Ishikawa (cell line): ENCODE data around the gene ROM1.

Source experiments
- CEBPB ChIP-seq: IDR thresholded peaks from 2 replicates; pipeline ENCODE4 v1.6.1; 2012
- CREB1 ChIP-seq: IDR thresholded peaks from 2 replicates; pipeline ENCODE4 v1.6.1; 2012; ENCODE audit warnings: low read depth
- EGR1 ChIP-seq: IDR thresholded peaks from 2 replicates; pipeline ENCODE4 v1.6.1; 2012
- EP300 ChIP-seq: IDR thresholded peaks from 2 replicates; pipeline ENCODE4 v1.6.1; 2012; ENCODE audit warnings: borderline replicate concordance
- FOXM1 ChIP-seq: IDR thresholded peaks from 2 replicates; pipeline ENCODE4 v1.6.1; 2012; ENCODE audit warnings: low read depth, borderline replicate concordance
- MAX ChIP-seq: IDR thresholded peaks from 2 replicates; pipeline ENCODE4 v1.6.1; 2012
- NFIC ChIP-seq: IDR thresholded peaks from 2 replicates; pipeline ENCODE4 v1.6.1; 2012
- RAD21 ChIP-seq: IDR thresholded peaks from 2 replicates; pipeline ENCODE4 v1.6.1; 2012; ENCODE audit warnings: low read depth
- REST ChIP-seq: IDR thresholded peaks from 2 replicates; pipeline ENCODE4 v1.6.1; 2012; ENCODE audit warnings: low read depth, mild to moderate bottlenecking
- TAF1 ChIP-seq: IDR thresholded peaks from 2 replicates; pipeline ENCODE4 v1.6.1; 2012; ENCODE audit warnings: low read depth, mild to moderate bottlenecking
- TCF12 ChIP-seq: IDR thresholded peaks from 2 replicates; pipeline ENCODE4 v1.6.1; 2012; ENCODE audit warnings: low read depth
- TEAD4 ChIP-seq: IDR thresholded peaks from 2 replicates; pipeline ENCODE4 v1.6.1; 2012
- USF1 ChIP-seq: IDR thresholded peaks from 2 replicates; pipeline ENCODE4 v1.6.1; 2012
- YY1 ChIP-seq: IDR thresholded peaks from 2 replicates; pipeline ENCODE4 v1.6.1; 2012; ENCODE audit warnings: low read depth
- ZBTB7A ChIP-seq: IDR thresholded peaks from 2 replicates; pipeline ENCODE4 v1.6.1; 2012; ENCODE audit warnings: low read depth

The ROM1 gene

GRCh38 chr11:62585356-62585755 lies 27.7 kb upstream of the ROM1 start:
- TF ChIP-seq USF1, result 0 out of 2 replicates have a peak, but pooled peaks have one; percentile 29

- no peak for TF ChIP-seq YY1
- TF ChIP-seq NFIC, result no peak
- TF ChIP-seq TCF12, result no peak
- no peak for TF ChIP-seq FOXM1
- TF ChIP-seq EP300, result no peak
- TF ChIP-seq ZBTB7A, result no peak
- TF ChIP-seq USF1, result no peak
- no peak for TF ChIP-seq CREB1
- no peak for TF ChIP-seq RAD21
- no peak for TF ChIP-seq TAF1
- TF ChIP-seq MAX, result no peak
Observed at GRCh38 chr11:62588966-62589637, 24.0 kb upstream of the ROM1 start.

GRCh38 chr11:62591448-62592145 lies 21.5 kb upstream of the ROM1 start, which contains the start of gene TUT1:
Gene TUT1 (minus strand): TSS chr11:62591523. CDS start chr11:62591485, 38 bp downstream.
- TF ChIP-seq MAX, result peak; percentile 64; the same call in 1 of the 2 replicates
- peak; percentile 36; the same call in 1 of the 2 replicates for TF ChIP-seq EP300
- TF ChIP-seq CREB1, result peak; percentile 93
- 0 out of 2 replicates have a peak, but pooled peaks have one; percentile 33 for TF ChIP-seq FOXM1
- peak; percentile 69 for TF ChIP-seq TAF1
- peak; percentile 73; the same call in 1 of the 2 replicates for TF ChIP-seq YY1
- peak; percentile 69 for TF ChIP-seq USF1
- TF ChIP-seq REST, result peak; percentile 68
- TF ChIP-seq RAD21, result no peak; the same call in 1 of the 2 replicates
- no peak; the same call in 1 of the 2 replicates for TF ChIP-seq ZBTB7A
- no peak for TF ChIP-seq EGR1
- TF ChIP-seq TEAD4, result no peak; the same call in 1 of the 2 replicates
- peak; percentile 43; the same call in 1 of the 2 replicates for TF ChIP-seq NFIC
- TF ChIP-seq CEBPB, result 0 out of 2 replicates have a peak, but pooled peaks have one; percentile 31
- TF ChIP-seq TCF12, result peak; percentile 61; the same call in 1 of the 2 replicates

- TF ChIP-seq FOXM1, result no peak
- TF ChIP-seq YY1, result no peak
- TF ChIP-seq TAF1, result no peak
- TF ChIP-seq ZBTB7A, result no peak
- TF ChIP-seq NFIC, result no peak
- TF ChIP-seq CREB1, result no peak
- no peak for TF ChIP-seq TEAD4
- no peak for TF ChIP-seq USF1
- TF ChIP-seq TCF12, result no peak
- TF ChIP-seq EGR1, result no peak
Observed at GRCh38 chr11:62592146-62592815, 20.8 kb upstream of the ROM1 start.

- TF ChIP-seq REST, result no peak
- no peak for TF ChIP-seq FOXM1
- no peak for TF ChIP-seq MAX
- no peak for TF ChIP-seq TCF12
- no peak for TF ChIP-seq TEAD4
- TF ChIP-seq ZBTB7A, result no peak
- TF ChIP-seq NFIC, result no peak
- TF ChIP-seq CEBPB, result no peak
- no peak for TF ChIP-seq RAD21
- no peak for TF ChIP-seq CREB1
- TF ChIP-seq TAF1, result no peak
- TF ChIP-seq EGR1, result no peak
- TF ChIP-seq YY1, result no peak
- TF ChIP-seq USF1, result no peak
- no peak for TF ChIP-seq EP300
Observed at GRCh38 chr11:62592989-62593421, 20.1 kb upstream of the ROM1 start.
